Keratinocyte (primary cell): ENCODE data around the gene PPFIBP2.

Source experiments
- EZH2 ChIP-seq: IDR thresholded peaks from one replicate; pipeline ENCODE4 v1.6.1; 2012; ENCODE audit warnings: inconsistent platforms, mild to moderate bottlenecking, low read length, moderate library complexity
- TF ChIP-seq, protein P1 (sequence below), 3 experiments: IDR thresholded peaks in 1 of 3; conservative IDR thresholded peaks in 1 of 3; optimal IDR thresholded peaks in 1 of 3; 2 replicates in 2 of 3; 3 replicates in 1 of 3; pipeline versions ENCODE3 to v1.5.1; 2011; ENCODE audit warnings: low read length in 3 of 3, mild to moderate bottlenecking in 3 of 3, moderate library complexity in 2 of 3, control low read depth in 1 of 3, inconsistent platforms in 1 of 3; ENCODE audit not compliant: insufficient read depth in 2 of 3; ENCODE audit errors: extremely low read depth in 1 of 3

- no peak for TF ChIP-seq EZH2
- TF ChIP-seq, protein P1, sequence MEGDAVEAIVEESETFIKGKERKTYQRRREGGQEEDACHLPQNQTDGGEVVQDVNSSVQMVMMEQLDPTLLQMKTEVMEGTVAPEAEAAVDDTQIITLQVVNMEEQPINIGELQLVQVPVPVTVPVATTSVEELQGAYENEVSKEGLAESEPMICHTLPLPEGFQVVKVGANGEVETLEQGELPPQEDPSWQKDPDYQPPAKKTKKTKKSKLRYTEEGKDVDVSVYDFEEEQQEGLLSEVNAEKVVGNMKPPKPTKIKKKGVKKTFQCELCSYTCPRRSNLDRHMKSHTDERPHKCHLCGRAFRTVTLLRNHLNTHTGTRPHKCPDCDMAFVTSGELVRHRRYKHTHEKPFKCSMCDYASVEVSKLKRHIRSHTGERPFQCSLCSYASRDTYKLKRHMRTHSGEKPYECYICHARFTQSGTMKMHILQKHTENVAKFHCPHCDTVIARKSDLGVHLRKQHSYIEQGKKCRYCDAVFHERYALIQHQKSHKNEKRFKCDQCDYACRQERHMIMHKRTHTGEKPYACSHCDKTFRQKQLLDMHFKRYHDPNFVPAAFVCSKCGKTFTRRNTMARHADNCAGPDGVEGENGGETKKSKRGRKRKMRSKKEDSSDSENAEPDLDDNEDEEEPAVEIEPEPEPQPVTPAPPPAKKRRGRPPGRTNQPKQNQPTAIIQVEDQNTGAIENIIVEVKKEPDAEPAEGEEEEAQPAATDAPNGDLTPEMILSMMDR (optimal IDR thresholded peaks at IDR 0.05 in 1 of 3, IDR thresholded peaks at IDR 0.05 in 1 of 3, conservative IDR thresholded peaks at IDR 0.05 in 1 of 3; ENCODE audit: extremely low read depth in 1 of 3, insufficient read depth in 2 of 3, low read length in 3 of 3), result no peak
These were observed 30.2 kb downstream of the PPFIBP2 start for GRCh38 chr11:7544021-7544420.
